ENCODE results near the gene BABAM2. TPM values are rescaled to one million over a fixed set of nuclear protein-coding genes. Genes with fewer than 3 reads are reported as not detected.
A peak's percentile ranks its signal among the peaks of the same experiment; 100 is the strongest.

BABAM2 gene
- total RNA-seq, 2 donors from 2014 or later, result 46.8 to 59.7 TPM

DNA sequence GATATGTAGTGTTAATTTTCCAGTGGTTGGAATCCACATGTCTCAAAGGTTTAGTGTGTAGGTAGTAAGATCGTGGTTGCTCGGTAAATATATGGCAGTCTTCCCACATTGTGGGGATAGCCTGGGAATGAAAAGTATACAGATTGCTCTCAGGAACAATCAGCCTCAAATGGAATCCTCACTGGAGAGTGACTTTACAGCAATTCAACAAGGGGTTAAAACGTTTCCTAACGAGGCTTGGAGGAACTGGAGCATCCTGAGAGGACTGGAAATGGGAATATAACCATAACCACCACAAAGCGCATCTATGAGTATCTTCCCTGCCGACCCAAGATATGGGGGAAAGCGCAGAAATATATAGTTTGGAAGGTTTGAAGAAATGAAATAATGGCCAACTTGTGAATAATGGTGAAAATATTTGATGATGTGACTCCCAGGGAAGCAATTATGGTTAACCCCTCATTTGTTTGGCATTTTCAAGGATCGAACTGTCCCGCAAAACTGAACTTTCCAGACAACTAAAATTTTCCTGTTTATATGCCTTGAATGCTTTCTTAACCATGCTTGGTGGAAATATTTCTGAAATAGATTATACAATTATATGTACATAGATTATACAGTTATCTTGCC is 401.4 kb downstream of the BABAM2 start:
- ATAC-seq (no peak), DNase-seq (no peak)
- intact Hi-C loops (cut with DNase I), result no loop called here

GRCh38 chr2:28292491-28292890 is 402.0 kb downstream of the BABAM2 start:
- no peak for DNase-seq
- no peak for ATAC-seq
- intact Hi-C loops (cut with DNase I), result no loop called here

DNA sequence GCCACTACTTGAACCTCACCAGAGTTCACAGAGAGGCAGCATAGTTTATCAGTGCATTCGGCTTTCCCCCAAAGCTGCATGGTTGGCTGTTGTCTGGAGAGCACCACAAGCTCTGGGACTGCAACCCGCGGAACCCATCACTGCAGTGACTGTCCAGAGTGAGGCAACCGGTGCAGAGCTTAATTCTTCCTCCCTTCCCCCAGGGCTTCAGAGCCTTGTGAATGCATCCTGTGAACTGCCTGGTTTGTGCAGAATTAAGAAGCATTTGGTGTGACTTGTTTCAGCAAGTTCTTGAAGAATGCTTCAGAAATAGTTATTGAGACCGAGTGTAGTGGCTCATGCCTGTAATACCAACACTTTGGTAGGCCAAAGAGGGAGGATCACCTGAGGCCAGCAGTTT is 402.9 kb downstream of the BABAM2 start:
- intact Hi-C loops (cut with DNase I), result no loop called here
- ATAC-seq (no peak), DNase-seq (no peak)

DNA sequence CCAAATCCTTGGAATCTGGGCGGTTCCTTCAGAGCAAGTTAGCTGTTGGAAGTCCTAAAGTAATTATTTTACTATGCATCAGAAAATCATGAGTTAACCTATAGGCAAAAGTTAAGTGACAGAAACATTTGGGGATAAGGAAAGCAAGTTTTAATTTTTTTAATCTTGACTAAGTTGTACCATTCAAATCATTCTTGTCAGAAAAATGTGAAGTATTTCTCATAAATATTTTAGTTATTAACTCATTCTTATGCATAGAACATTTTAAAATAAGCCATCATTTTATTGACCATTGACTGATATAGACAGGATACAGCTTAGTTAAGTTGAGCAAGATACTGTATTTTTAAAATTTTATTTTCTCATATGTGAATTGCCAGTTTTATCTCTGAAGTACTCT is 403.9 kb downstream of the BABAM2 start:
- DNase-seq (no peak), ATAC-seq (no peak)
- intact Hi-C loops (cut with DNase I), result no loop called here

- DNase-seq (no peak), ATAC-seq (no peak)
- intact Hi-C loops (cut with DNase I), result no loop called here
Measured at GRCh38 chr2:28296243-28296642, 405.7 kb downstream of the BABAM2 start.

DNA sequence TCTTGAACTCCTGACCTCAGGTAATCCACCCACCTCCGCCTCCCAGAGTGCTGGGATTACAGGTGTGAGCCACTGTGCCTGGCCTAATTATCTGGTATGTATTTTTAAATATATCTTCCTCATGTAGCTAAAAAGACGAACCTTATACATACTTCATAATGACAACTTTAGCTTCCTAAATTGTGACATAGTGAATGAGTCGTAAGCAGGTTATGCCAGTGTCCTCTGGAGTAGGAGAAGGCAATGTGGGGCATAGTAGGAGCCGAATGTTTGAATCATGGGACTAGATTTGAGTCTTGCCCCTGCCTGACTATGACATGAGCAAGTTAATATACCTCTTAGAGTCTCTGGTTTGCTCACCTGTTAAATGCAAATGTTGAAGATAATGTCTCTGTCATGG is 406.4 kb downstream of the BABAM2 start:
- intact Hi-C loops (cut with DNase I), result no loop called here
- ATAC-seq, result peak in 1 of 2 donors; percentile 30
- no peak for DNase-seq

DNA sequence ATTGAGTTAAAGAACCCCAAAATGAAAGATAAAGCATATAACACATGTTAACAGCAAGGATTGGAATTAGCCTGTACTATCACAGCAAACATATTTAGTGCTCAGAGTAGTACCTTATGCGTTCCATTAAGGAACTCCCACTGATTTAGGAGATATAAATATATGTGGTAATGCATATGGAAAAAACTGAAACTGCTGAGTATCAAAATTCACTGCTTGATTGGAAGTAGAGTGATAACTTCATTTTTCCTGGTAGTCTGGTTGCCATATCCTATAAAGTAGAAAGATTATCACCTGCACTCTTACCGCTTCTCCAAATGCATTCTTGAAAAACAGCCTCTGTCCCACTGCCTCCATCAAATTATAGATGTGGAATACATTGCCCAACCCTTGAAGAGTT is 407.0 kb downstream of the BABAM2 start:
- ATAC-seq, result no peak
- no peak for DNase-seq
- intact Hi-C loops (cut with DNase I), result no loop called here

- no peak for ATAC-seq
- no peak for DNase-seq
- intact Hi-C loops (cut with DNase I), result no loop called here
Measured at GRCh38 chr2:28298406-28298805, 407.9 kb downstream of the BABAM2 start.

DNA sequence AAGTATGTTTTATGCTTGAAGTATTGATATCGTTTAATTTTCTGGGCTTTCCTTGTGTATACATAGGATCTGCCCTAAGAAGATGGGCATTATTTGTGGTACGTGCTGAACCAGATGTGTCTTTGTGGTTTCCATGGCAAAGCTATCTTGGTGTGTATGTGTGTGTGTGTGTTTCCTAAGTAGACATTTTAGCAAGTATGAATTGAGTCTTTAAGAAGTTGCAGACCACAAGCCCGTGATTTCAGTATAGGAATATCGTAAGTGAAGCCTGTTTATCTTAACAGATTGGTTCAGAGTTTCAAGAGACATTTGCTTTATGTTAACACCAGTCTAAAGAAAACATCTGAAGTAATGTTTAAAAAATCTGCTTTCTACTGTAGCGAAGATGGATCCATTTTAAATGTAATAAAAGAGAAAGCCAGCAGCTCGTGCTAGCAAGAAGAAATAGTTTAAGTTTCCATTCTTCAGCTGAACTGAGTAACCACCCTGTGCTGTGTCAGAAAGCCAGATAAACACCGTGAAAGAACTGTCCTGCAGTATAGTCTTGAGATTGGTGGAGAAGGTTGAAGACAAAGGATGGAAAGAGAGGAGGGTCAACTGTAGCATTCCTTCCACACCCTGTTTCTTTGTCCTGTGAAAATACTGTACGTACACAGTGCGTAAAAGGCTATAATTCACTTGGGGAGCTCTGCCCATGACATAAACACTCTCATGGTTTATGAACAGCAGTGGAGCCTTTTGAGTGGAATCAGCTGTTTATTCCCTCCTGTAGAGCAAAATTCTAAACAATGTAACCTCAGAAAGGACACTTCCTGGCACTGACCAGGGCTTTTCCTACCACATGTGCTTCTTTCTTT is 410.2 kb downstream of the BABAM2 start:
- DNase-seq (no peak), ATAC-seq (no peak)
- intact Hi-C loops (cut with DNase I), result no loop called here

GRCh38 chr2:28305202-28305601 is 414.7 kb downstream of the BABAM2 start:
- intact Hi-C loops (cut with DNase I), result no loop called here
- no peak for ATAC-seq

GRCh38 chr2:28310107-28310506 is 419.6 kb downstream of the BABAM2 start:
- ATAC-seq, result no peak
- intact Hi-C loops (cut with DNase I), result no loop called here

More at GRCh38 chr2:28305202-28305601, 414.7 kb downstream of the BABAM2 start:
- no peak for DNase-seq

GRCh38 chr2:28311660-28312249 is 421.2 kb downstream of the BABAM2 start:
- DNase-seq (no peak), ATAC-seq (peak; percentile 19 to 36)
- intact Hi-C loops (cut with DNase I), result no loop called here

More at GRCh38 chr2:28310107-28310506, 419.6 kb downstream of the BABAM2 start:
- DNase-seq, result no peak

- intact Hi-C loops (cut with DNase I), result no loop called here
- ATAC-seq (peak in 1 of 2 donors; percentile 73), DNase-seq (no peak)
Measured at GRCh38 chr2:28312307-28313219, 422.0 kb downstream of the BABAM2 start.

GRCh38 chr2:28313220-28313784 is 422.8 kb downstream of the BABAM2 start:
- DNase-seq (no peak), ATAC-seq (no peak)
- intact Hi-C loops (cut with DNase I), result no loop called here

DNA sequence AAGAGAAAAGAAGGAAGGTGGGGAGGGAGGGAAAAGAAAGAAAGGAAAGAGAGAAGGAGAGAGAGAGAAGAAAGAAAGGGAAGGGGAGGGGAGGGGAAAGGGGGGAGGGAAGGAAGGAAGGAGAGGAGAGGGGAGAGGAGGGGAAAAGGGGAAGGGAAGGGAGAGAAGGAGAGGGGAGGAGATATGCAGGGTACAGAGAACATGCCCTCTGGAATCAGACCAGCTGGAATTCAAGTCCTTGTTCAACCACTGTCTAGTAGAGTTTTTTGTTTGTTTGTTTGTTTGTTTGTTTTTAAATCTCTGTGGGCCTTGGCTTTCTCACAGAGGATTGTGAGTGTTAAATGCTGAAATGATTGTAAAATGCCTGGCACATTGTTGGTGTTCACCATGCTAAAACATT is 424.4 kb downstream of the BABAM2 start:
- intact Hi-C loops (cut with DNase I), result no loop called here
- ATAC-seq (no peak), DNase-seq (no peak)

GRCh38 chr2:28316546-28317335 is 426.2 kb downstream of the BABAM2 start:
- DNase-seq, result no peak
- no peak for ATAC-seq
- intact Hi-C loops (cut with DNase I), result no loop called here

DNA sequence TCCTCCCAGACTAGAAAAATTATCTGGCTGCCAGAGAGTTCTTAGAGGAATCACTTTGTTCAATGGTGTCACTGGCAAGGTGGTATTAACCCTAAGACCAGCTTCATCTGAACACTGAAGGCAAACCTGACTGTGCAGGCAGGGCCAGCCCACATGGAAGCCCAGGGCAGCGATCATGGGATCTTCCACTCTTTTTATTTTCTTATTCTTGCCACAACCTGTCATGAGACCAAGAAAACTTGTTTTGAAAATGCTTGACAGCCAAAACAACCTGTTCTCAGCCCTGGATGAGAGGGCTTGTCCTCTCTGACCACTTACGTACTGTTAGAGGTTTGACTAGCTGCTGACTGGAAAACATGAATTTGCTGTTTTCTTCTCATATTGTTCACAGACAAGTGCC is 426.9 kb downstream of the BABAM2 start:
- ATAC-seq (no peak), DNase-seq (no peak)
- intact Hi-C loops (cut with DNase I), result no loop called here

GRCh38 chr2:28318023-28318422 is 427.5 kb downstream of the BABAM2 start:
- intact Hi-C loops (cut with DNase I), result no loop called here
- DNase-seq (no peak), ATAC-seq (no peak)
